IMR-90 (cell line): ENCODE results near the gene WASHC2C.
"Not testable (repeated sequence)": the region's sequence is repeated elsewhere in the genome, so short reads cannot be mapped to it uniquely, and the experiment has no call there.

Experiments used
- CHD1 ChIP-seq: IDR thresholded peaks from 2 replicates; pipeline ENCODE4 v1.6.1; 2012; ENCODE audit warnings: low read depth, low read length, improper control_type of control experiment
- NFE2L2 ChIP-seq: fragments of 150-350 bp; IDR thresholded peaks from 2 replicates; pipeline ENCODE4 v1.6.1; 2016; ENCODE audit warnings: low read depth, mild to moderate bottlenecking, low read length
- POLR2A ChIP-seq: IDR thresholded peaks from 2 replicates; pipeline ENCODE4 v1.6.1; 2012; ENCODE audit warnings: mild to moderate bottlenecking, low read depth, low read length
- RAD21 ChIP-seq: IDR thresholded peaks from 2 replicates; pipeline ENCODE4 v1.6.1; 2012; ENCODE audit warnings: low read length, improper control_type of control experiment
- SMC3 ChIP-seq: fragments of 150-350 bp; IDR thresholded peaks from 2 replicates; pipeline ENCODE4 v1.6.1; 2016; ENCODE audit warnings: low read depth, mild to moderate bottlenecking, antibody characterized with exemption, low read length, moderate library complexity
- TF ChIP-seq, protein P1 (sequence below): conservative IDR thresholded peaks from 2 replicates; pipeline ENCODE4 v1.5.1; 2012; ENCODE audit warnings: mild to moderate bottlenecking, low read depth, low read length, improper control_type of control experiment
- TF ChIP-seq, protein P2 (sequence below): fragments of 150-350 bp; IDR thresholded peaks from 2 replicates; pipeline ENCODE4 v1.6.1; 2017; ENCODE audit warnings: mild to moderate bottlenecking, antibody characterized with exemption, low read length, low read depth

DNA sequence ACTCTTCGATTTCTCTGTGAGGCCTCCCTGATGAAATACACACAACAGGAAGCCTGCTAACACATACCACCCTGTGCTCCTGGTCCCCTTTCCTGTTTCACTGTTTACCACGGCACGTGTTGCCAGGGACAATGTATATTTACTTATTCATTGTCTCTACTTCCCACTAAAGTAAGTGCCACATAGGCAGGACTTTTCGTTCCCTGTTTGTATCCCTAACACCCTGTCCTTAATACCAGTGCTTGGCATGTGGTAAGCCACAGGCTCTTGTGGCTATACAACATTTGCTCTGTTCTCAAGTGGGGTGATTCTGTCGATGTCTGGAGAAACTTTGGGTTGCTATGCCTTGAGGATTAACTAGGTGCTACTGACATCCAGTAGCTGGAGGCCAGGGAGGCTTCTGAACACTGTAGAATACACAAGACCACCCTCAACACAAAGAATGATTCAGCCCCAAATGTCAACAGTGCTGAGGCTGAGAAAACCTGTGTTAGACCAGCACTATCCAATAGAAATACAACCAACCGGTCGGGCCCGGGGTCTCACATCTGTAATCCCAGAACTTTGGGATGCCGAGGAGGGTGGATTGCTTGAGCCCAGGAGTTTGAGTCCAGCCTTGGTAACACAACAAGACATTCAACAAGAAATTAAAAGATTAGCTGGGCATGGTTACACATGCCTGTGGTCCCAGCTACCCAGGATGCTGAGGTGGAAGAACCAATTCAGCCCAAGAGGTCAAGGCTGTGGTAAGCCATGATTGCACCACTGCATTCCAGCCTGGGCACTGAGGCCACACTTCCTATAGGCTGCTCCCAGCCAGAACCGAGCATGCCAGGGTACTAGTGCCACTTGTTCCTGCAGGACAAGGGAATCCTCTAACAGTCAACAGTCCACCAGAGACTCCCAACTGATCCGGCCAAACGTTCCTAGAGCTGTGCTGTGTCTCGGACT, 76.3 kb downstream of the WASHC2C start:
- TF ChIP-seq NFE2L2, RAD21, POLR2A, SMC3, CHD1: not testable (repeated sequence)
- TF ChIP-seq, protein P1, sequence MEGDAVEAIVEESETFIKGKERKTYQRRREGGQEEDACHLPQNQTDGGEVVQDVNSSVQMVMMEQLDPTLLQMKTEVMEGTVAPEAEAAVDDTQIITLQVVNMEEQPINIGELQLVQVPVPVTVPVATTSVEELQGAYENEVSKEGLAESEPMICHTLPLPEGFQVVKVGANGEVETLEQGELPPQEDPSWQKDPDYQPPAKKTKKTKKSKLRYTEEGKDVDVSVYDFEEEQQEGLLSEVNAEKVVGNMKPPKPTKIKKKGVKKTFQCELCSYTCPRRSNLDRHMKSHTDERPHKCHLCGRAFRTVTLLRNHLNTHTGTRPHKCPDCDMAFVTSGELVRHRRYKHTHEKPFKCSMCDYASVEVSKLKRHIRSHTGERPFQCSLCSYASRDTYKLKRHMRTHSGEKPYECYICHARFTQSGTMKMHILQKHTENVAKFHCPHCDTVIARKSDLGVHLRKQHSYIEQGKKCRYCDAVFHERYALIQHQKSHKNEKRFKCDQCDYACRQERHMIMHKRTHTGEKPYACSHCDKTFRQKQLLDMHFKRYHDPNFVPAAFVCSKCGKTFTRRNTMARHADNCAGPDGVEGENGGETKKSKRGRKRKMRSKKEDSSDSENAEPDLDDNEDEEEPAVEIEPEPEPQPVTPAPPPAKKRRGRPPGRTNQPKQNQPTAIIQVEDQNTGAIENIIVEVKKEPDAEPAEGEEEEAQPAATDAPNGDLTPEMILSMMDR = not testable (repeated sequence)
- TF ChIP-seq, protein P2, sequence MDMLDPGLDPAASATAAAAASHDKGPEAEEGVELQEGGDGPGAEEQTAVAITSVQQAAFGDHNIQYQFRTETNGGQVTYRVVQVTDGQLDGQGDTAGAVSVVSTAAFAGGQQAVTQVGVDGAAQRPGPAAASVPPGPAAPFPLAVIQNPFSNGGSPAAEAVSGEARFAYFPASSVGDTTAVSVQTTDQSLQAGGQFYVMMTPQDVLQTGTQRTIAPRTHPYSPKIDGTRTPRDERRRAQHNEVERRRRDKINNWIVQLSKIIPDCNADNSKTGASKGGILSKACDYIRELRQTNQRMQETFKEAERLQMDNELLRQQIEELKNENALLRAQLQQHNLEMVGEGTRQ = not testable (repeated sequence)
